ENCODE measurements around the gene KCNT2.

- TF ChIP-seq ZFP41 (tag by site-specific recombination; IDR thresholded peaks at IDR 0.05; ENCODE audit: borderline replicate concordance): no peak
- no peak for TF ChIP-seq ZBTB7A (tag by site-specific recombination; IDR thresholded peaks at IDR 0.05; ENCODE audit: low read depth)
- no peak for TF ChIP-seq ZNF558 (tag by site-specific recombination; IDR thresholded peaks at IDR 0.05)
- no peak for TF ChIP-seq ZNF324 (tag by site-specific recombination; IDR thresholded peaks at IDR 0.05)
- TF ChIP-seq SETDB1 (IDR thresholded peaks at IDR 0.05; ENCODE audit: insufficient read length, low read length): no peak
- TF ChIP-seq ZNF660 (tag by site-specific recombination; IDR thresholded peaks at IDR 0.05): no peak
- TF ChIP-seq ZNF513 (tag by site-specific recombination; IDR thresholded peaks at IDR 0.05): no peak
- TF ChIP-seq PATZ1 (tag by site-specific recombination; IDR thresholded peaks at IDR 0.05): no peak
Measured at GRCh38 chr1:196444634-196445033, 163.6 kb downstream of the KCNT2 start.
